ENCODE data around the gene JHY.

JHY gene

DNA sequence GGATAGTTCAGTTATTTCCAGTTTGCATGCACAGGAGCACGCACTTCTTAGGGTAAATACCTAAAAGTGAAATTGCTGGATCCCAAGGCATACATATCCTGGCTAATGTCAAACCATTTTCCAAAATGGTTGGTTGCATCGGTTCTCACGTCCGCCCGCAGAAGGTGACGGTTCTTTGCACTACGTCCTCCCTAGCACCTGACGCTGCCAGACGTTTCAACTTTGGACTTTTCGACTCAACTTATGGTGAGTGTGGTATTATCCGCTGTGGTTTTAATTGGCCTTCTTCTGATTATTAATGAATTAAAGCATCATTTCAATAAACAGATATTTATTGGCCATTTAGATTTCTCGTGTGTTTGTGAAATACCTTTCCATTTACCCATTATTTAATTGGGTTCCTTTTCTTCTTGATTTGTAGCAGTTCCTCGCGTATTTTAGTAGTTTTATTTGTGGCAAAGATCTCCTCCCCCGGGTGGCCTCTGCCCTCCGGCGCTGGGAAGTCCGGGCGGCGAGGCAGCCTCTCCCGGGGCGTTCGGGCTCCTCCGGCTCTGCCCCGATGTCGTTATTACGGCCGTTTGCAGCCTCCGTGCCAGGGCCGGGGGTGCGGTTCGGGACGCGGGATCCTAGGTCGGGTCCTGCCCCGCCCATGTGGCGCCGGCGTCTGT lies at the start of gene JHY:
Gene JHY (plus strand): TSS at position 571 of the 668 bp plus-strand sequence. CDS start 3,091 bp downstream, outside the sequence.
- DNase-seq (ENCODE audit: low read depth in 2 of 2): peak; percentile 20 to 34
- peak within 1 kb of the TSS; percentile 60 to 65 for H3K4me3 ChIP-seq (replicated peaks in 1 of 2; ENCODE audit: low read depth in 2 of 2, low read length in 2 of 2)
- TF ChIP-seq, protein P1, sequence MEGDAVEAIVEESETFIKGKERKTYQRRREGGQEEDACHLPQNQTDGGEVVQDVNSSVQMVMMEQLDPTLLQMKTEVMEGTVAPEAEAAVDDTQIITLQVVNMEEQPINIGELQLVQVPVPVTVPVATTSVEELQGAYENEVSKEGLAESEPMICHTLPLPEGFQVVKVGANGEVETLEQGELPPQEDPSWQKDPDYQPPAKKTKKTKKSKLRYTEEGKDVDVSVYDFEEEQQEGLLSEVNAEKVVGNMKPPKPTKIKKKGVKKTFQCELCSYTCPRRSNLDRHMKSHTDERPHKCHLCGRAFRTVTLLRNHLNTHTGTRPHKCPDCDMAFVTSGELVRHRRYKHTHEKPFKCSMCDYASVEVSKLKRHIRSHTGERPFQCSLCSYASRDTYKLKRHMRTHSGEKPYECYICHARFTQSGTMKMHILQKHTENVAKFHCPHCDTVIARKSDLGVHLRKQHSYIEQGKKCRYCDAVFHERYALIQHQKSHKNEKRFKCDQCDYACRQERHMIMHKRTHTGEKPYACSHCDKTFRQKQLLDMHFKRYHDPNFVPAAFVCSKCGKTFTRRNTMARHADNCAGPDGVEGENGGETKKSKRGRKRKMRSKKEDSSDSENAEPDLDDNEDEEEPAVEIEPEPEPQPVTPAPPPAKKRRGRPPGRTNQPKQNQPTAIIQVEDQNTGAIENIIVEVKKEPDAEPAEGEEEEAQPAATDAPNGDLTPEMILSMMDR (IDR thresholded peaks at IDR 0.05; ENCODE audit: low read depth, low read length): no peak

DNA sequence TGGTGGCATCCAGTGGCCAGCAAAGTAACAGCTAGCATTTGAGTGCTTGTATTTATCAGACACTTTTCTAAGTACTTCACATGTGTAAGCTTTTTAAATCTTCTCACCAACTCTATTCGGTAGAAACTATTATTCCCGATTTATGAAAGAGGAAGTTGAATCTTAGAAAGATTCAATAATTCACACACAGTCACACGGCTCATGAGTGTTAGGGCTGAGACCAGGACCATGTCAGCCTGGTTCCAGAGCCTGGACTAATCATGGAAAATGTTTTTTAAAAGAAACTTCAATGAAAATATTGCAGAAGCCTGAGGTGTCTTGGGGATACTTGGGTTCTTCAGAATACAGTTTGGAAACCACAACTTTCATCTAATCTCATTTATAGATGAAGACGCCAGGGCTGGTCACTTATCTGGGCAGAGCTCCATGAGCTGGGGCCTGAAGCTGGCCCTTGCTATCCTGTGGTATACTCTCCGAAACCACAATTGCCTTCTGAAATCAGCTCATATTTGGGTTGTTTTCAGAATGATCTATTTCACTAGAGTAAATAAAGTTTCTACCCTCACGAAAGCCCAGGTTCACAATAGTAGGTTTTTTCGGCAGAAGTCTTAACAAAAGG lies 48.6 kb upstream of the JHY start:
- no peak overlapping the region for H3K4me3 ChIP-seq (replicated peaks in 1 of 2; ENCODE audit: low read depth in 2 of 2, low read length in 2 of 2)
- TF ChIP-seq, protein P1 (IDR thresholded peaks at IDR 0.05; ENCODE audit: low read depth, low read length): no peak
- DNase-seq (ENCODE audit: low read depth in 2 of 2): no peak

DNA sequence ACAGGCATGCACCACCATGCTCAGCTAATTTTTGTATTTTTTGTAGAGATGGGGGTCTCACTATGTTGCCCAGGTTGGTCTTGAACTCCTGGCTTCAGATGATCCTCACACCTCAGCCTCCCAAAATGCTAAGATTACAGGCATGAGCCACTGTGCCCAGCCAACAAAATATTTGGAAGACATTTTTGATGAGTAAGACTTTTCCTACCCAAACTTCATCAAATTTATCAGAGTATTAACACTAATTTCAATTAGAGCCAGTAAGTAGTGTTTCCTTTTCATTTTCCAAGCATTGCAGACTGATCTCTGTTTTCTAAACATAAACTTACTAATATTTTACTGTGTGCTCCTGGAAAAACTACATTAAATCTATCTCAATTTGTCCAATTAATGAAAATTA lies 45.6 kb upstream of the JHY start:
- no peak for DNase-seq (ENCODE audit: low read depth in 2 of 2)
- no peak overlapping the region for H3K4me3 ChIP-seq (replicated peaks in 1 of 2; ENCODE audit: low read depth in 2 of 2, low read length in 2 of 2)
- TF ChIP-seq, protein P1 (IDR thresholded peaks at IDR 0.05; ENCODE audit: low read depth, low read length): no peak

DNA sequence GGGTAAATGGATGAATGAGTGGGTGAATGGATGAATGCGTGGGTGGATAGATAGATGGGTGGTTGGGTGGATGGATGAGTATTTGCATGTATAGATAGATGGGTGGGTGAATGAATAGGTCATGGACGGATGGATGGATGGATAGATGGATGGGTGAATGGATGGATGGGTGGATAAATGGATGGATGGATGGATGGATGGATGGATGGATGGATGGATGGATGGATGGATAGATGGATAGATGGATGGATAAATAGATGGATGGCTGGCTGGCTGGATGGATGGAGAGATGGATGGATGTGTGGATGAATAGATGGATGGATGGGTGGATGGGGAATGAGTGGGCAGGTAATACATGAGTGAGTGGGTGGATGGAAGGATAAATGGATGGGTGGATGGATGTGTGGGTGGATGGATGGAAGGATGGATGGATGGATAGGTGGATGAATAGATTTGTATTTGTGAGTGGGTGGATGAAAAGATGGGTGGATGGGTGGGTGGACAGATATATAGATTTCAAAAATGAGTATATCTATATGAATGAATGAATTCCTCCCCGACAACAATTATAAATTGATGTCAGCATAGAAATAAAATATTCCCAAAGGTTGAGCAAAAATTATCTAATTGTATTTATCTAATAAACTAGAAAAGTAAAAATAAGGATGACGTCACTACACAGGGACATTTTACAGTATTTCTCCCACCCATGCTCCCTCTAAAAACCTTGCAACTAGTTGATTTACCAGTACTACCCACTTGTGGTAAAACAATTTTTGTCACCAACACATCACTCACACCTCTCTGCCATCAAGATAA lies 44.8 kb upstream of the JHY start:
- TF ChIP-seq, protein P1 (IDR thresholded peaks at IDR 0.05; ENCODE audit: low read depth, low read length): no peak
- H3K4me3 ChIP-seq (replicated peaks in 1 of 2; ENCODE audit: low read depth in 2 of 2, low read length in 2 of 2): no peak overlapping the region
- DNase-seq (ENCODE audit: low read depth in 2 of 2): no peak

DNA sequence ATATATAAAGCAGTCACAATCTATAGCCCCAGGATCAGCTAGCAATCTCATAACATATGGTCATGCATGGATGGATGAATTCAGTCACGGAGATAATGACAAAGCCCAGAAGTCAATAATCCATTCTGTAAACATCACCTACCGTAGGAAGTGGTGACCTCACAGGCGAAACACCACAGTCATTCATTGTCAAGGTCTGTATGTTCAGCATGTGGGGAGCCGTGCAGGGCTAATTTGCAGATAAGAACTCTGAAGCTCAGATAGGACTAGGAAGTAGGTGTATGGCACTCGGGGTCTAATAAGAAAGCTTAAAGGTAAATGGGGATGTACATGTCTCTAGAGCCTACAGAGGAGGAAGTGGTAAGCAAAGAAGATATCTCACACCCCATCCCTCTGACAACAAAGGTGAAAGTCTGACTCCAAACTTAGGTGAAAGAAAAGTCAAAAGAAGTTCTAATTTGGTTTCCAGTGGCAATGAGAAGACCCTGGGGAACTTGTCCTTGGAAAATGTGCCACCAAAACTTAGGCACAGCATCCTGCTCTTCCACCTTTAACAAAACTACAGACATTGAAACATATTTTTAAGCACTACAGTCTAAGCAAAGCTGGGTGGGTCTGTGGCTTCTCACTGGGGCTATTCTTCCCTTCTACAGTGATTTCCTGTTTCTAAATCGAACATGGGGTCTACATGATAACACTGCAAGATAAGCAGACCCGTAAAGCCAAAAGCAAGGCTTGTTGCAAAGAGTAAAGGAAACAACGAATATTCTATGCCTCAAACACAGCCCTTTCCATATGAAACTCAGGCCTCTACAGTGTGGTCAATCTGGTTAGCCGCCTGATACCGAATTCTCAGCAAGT lies 39.0 kb upstream of the JHY start:
- TF ChIP-seq, protein P1 (IDR thresholded peaks at IDR 0.05; ENCODE audit: low read depth, low read length): no peak
- no peak for DNase-seq (ENCODE audit: low read depth in 2 of 2)

DNA sequence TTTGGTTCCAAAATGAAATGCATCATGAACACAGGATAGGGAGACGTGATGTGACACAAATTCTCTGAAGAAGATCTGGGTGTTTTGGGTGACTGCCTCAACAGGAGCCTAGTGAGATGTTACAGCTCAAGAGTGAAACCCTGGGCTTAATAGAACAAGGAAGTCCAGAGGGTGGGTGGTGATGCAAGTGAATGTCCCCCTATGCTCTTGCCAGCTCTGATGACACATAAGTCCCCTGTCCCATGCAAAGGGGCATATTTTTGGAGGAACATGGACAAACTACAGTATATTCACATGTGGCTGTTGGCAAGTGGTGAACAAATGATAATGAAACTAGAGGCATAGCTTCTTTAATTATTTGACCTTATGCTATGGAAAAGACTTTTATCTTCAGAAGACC lies 35.1 kb upstream of the JHY start:
- no peak for DNase-seq (ENCODE audit: low read depth in 2 of 2)
- TF ChIP-seq, protein P1 (IDR thresholded peaks at IDR 0.05; ENCODE audit: low read depth, low read length): no peak
- H3K4me3 ChIP-seq (replicated peaks in 1 of 2; ENCODE audit: low read depth in 2 of 2, low read length in 2 of 2): no peak overlapping the region

More for the DNA sequence above, 39.0 kb upstream of the JHY start:
- H3K4me3 ChIP-seq (replicated peaks in 1 of 2; ENCODE audit: low read depth in 2 of 2, low read length in 2 of 2): no peak overlapping the region
